ENCODE data around the gene SIPA1L3. TPM values are rescaled to one million over a fixed set of nuclear protein-coding genes. Genes with fewer than 3 reads are reported as not detected.
A peak's percentile ranks its signal among the peaks of the same experiment; 100 is the strongest.

Gene SIPA1L3
- total RNA-seq, 1 donor from 2014 or later, result 26.9 TPM

DNA sequence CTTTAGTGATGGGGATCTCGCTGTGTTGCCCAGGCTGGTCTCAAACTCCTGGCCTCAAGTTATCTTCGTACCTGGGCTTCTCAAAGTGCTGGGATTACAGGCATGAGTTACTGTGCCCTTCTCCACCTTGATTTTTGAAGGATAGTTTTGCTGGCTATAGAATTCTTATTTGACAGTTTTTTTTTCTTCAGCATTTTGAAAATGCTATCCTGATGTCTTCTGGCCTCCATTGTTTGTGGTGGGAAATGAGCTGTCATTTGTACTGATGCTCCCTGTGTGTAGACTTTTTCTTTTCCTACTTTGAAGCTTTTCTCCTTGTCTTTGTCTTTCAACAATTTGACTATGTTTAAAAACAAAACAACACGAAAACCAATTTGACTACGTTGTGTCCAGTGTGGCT lies 54.2 kb downstream of the SIPA1L3 start:
- Mint-ChIP-seq H3K9me3 (ENCODE audit: unreplicated experiment) (no peaks in the 10 kb centered on the region), H3K27ac (ENCODE audit: unreplicated experiment) (no peak overlapping the region)
- FAIRE-seq, result no peak

DNA sequence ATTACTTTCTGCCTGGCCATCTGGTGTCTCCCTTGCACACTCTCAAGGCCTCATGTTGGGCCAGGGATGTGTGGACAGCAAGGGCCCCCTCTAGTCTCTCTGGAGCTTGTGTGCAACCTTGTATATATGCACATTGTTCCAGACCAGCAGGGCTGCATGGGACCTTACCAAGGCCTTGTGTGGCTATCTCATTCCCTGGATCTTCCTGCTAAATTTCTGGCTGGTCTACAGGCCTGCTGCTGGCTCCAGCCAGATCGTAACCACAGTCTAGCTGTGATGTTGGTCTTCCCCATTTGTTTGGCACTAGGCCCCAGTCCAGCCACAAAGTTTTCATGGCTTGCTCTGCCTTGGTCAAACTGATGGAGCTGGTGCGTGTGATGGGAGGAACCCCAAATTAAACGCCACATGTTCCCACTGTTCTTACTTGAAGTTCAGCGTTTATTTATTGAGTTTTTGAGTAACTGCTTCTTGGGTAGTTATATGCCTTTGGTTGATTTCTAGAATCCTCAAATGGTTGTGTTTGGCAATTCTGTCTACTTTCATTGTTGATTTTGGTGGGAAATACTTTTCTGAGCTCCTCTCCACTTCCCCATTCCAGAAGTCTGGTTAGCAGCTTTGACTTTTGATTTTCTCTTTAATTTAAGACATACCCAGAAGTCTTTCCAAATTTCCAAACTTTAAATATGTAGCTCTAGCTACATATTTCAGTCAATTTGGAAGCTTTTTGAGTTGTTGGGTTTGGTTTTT lies 56.4 kb downstream of the SIPA1L3 start:
- FAIRE-seq (no peak), DNase-seq (ENCODE audit: low read depth) (peak; percentile 92)
- Histone ChIP-seq H3K9ac (ENCODE audit: low read length) (no peak overlapping the region), H3K4me1 (ENCODE audit: insufficient read depth, low read length) (peaks cover 30% of the 10 kb centered on the region), H3K27me3 (ENCODE audit: insufficient read depth, low read length) (no peaks in the 10 kb centered on the region), H3K9me3 (ENCODE audit: insufficient read depth, low read depth, low read length) (peaks cover 4% of the 10 kb centered on the region), H3K4me3 (ENCODE audit: insufficient read depth, low read depth, low read length) (no peak overlapping the region), H3K36me3 (ENCODE audit: insufficient read depth, low read length) (no peaks in the 10 kb centered on the region), H4K20me1 (ENCODE audit: insufficient read depth, low read length) (no peaks in the 10 kb centered on the region), H3K4me2 (ENCODE audit: low read length) (no peak overlapping the region), H3K79me2 (ENCODE audit: insufficient read depth, low read length) (peaks cover 82% of the 10 kb centered on the region), H3K27ac (ENCODE audit: low read depth, low read length) (peak overlapping the region; percentile 58), H2AFZ (ENCODE audit: low read depth, low read length) (no peak overlapping the region)
- no peaks in the 10 kb centered on the region for H3K36me3 Mint-ChIP-seq (ENCODE audit: low read depth, unreplicated experiment)
- H3K4me3 Mint-ChIP-seq (ENCODE audit: unreplicated experiment), result no peak overlapping the region
- peaks cover 23% of the 10 kb centered on the region for H3K4me1 Mint-ChIP-seq (ENCODE audit: low read depth, unreplicated experiment)
- H3K27ac Mint-ChIP-seq (ENCODE audit: unreplicated experiment), result no peak overlapping the region
- H3K9me3 Mint-ChIP-seq (ENCODE audit: unreplicated experiment), result no peaks in the 10 kb centered on the region
- TF ChIP-seq, protein P1, sequence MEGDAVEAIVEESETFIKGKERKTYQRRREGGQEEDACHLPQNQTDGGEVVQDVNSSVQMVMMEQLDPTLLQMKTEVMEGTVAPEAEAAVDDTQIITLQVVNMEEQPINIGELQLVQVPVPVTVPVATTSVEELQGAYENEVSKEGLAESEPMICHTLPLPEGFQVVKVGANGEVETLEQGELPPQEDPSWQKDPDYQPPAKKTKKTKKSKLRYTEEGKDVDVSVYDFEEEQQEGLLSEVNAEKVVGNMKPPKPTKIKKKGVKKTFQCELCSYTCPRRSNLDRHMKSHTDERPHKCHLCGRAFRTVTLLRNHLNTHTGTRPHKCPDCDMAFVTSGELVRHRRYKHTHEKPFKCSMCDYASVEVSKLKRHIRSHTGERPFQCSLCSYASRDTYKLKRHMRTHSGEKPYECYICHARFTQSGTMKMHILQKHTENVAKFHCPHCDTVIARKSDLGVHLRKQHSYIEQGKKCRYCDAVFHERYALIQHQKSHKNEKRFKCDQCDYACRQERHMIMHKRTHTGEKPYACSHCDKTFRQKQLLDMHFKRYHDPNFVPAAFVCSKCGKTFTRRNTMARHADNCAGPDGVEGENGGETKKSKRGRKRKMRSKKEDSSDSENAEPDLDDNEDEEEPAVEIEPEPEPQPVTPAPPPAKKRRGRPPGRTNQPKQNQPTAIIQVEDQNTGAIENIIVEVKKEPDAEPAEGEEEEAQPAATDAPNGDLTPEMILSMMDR (IDR thresholded peaks at IDR 0.05; ENCODE audit: insufficient read depth, low read depth, low read length), result no peak
- TF ChIP-seq EZH2 (IDR thresholded peaks at IDR 0.05; ENCODE audit: insufficient read depth, low read length), result no peak
- no peaks in the 10 kb centered on the region for H3K27me3 Mint-ChIP-seq (ENCODE audit: low read depth, unreplicated experiment)

More for the DNA sequence above, 54.2 kb downstream of the SIPA1L3 start:
- Mint-ChIP-seq H3K4me1 (ENCODE audit: low read depth, unreplicated experiment) (peaks cover 13% of the 10 kb centered on the region), H3K36me3 (ENCODE audit: low read depth, unreplicated experiment) (no peaks in the 10 kb centered on the region), H3K4me3 (ENCODE audit: unreplicated experiment) (no peak overlapping the region), H3K27me3 (ENCODE audit: low read depth, unreplicated experiment) (no peaks in the 10 kb centered on the region)
- TF ChIP-seq EZH2 (IDR thresholded peaks at IDR 0.05; ENCODE audit: insufficient read depth, low read length), result no peak
- TF ChIP-seq, protein P1 (IDR thresholded peaks at IDR 0.05; ENCODE audit: insufficient read depth, low read depth, low read length), result no peak
- Histone ChIP-seq H3K4me3 (ENCODE audit: insufficient read depth, low read depth, low read length) (no peak overlapping the region), H3K36me3 (ENCODE audit: insufficient read depth, low read length) (no peaks in the 10 kb centered on the region), H3K27ac (ENCODE audit: low read depth, low read length) (peak overlapping the region; percentile 58), H3K9me3 (ENCODE audit: insufficient read depth, low read depth, low read length) (peaks cover 4% of the 10 kb centered on the region), H3K27me3 (ENCODE audit: insufficient read depth, low read length) (no peaks in the 10 kb centered on the region), H2AFZ (ENCODE audit: low read depth, low read length) (no peak overlapping the region), H3K4me2 (ENCODE audit: low read length) (no peak overlapping the region), H3K9ac (ENCODE audit: low read length) (no peak overlapping the region), H3K79me2 (ENCODE audit: insufficient read depth, low read length) (peaks cover 85% of the 10 kb centered on the region), H4K20me1 (ENCODE audit: insufficient read depth, low read length) (no peaks in the 10 kb centered on the region), H3K4me1 (ENCODE audit: insufficient read depth, low read length) (peaks cover 21% of the 10 kb centered on the region)
- no peak for DNase-seq (ENCODE audit: low read depth)

DNA sequence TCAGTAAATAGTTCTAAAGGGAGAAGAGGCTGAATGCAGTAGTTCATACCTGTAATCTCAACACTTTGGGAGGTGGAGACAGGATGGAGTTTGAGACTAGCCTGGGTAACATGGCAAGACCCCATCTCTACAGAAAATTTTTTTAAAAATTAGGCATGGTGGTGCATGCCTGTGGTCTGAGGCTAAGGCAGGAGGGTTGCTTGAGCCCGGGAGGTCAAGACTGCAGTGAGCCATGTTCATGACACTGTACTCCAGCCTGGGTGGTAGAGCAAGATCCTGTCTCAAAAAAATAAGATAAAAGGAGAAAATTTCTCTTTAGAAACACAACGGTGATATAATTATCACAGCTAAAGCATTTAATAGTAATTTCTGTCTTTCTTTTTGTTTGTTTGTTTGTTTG lies 57.1 kb downstream of the SIPA1L3 start:
- H3K79me2 ChIP-seq (ENCODE audit: insufficient read depth, low read length), result peaks cover 82% of the 10 kb centered on the region
- H3K36me3 ChIP-seq (ENCODE audit: insufficient read depth, low read length), result no peaks in the 10 kb centered on the region
- no peak overlapping the region for H3K9ac ChIP-seq (ENCODE audit: low read length)
- peaks cover 4% of the 10 kb centered on the region for H3K9me3 ChIP-seq (ENCODE audit: insufficient read depth, low read depth, low read length)
- peaks cover 30% of the 10 kb centered on the region for H3K4me1 ChIP-seq (ENCODE audit: insufficient read depth, low read length)
- Mint-ChIP-seq H3K4me1 (ENCODE audit: low read depth, unreplicated experiment) (peaks cover 23% of the 10 kb centered on the region), H3K36me3 (ENCODE audit: low read depth, unreplicated experiment) (no peaks in the 10 kb centered on the region), H3K4me3 (ENCODE audit: unreplicated experiment) (no peak overlapping the region), H3K9me3 (ENCODE audit: unreplicated experiment) (no peaks in the 10 kb centered on the region), H3K27me3 (ENCODE audit: low read depth, unreplicated experiment) (no peaks in the 10 kb centered on the region), H3K27ac (ENCODE audit: unreplicated experiment) (no peak overlapping the region)
- no peak overlapping the region for H2AFZ ChIP-seq (ENCODE audit: low read depth, low read length)
- no peak for TF ChIP-seq EZH2 (IDR thresholded peaks at IDR 0.05; ENCODE audit: insufficient read depth, low read length)
- TF ChIP-seq, protein P1 (IDR thresholded peaks at IDR 0.05; ENCODE audit: insufficient read depth, low read depth, low read length), result no peak
- no peak overlapping the region for H3K27ac ChIP-seq (ENCODE audit: low read depth, low read length)
- no peak overlapping the region for H3K4me2 ChIP-seq (ENCODE audit: low read length)
- FAIRE-seq (no peak), DNase-seq (ENCODE audit: low read depth) (peak; percentile 56)
- H3K27me3 ChIP-seq (ENCODE audit: insufficient read depth, low read length), result no peaks in the 10 kb centered on the region
- no peak overlapping the region for H3K4me3 ChIP-seq (ENCODE audit: insufficient read depth, low read depth, low read length)
- peaks cover 4% of the 10 kb centered on the region for H4K20me1 ChIP-seq (ENCODE audit: insufficient read depth, low read length)
